Caki2 (cell line): ENCODE measurements around the gene ORAI1. TPM values are rescaled to one million over a fixed set of nuclear protein-coding genes. Genes with fewer than 3 reads are reported as not detected.
"Not testable (repeated sequence)": the region's sequence is repeated elsewhere in the genome, so short reads cannot be mapped to it uniquely, and the experiment has no call there.

Source experiments
- DNase-seq: peaks from one replicate; pipeline ENCODE4 v3.0.0-alpha.2; 2015; ENCODE audit warnings: low read depth
- in situ Hi-C: cut with HindIII; loops from 2 replicates; pipeline ENCODE4 v1.10.0; 2016; ENCODE audit warnings: low sequenced_read_pairs, low pct_unique_long_range_greater_than_20kb, mixed read lengths
- total RNA-seq: library from RNA; depleted of rRNA; stranded (reverse); fragments of >200 nt; shearing (Covaris generic); gene quantifications from 2 replicates; pipeline ENCODE4 v1.2.3, GENCODE V29; 2014; ENCODE audit warnings: low replicate concordance

Gene ORAI1
- total RNA-seq, 1 experiment from 2014 or later: 19.0 TPM

GRCh38 chr12:121600702-121601336, 25.5 kb upstream of the ORAI1 start:
- DNase-seq: no peak
- in situ Hi-C loops: no loop called here

GRCh38 chr12:121602766-121603165, 23.6 kb upstream of the ORAI1 start:
- DNase-seq: no peak
- in situ Hi-C loops: no loop called here

GRCh38 chr12:121603581-121603980, 22.7 kb upstream of the ORAI1 start:
- DNase-seq: no peak
- in situ Hi-C loops: no loop called here

GRCh38 chr12:121608301-121608700, 18.0 kb upstream of the ORAI1 start:
- no peak for DNase-seq
- in situ Hi-C loops: no loop called here

GRCh38 chr12:121610239-121611149, 15.8 kb upstream of the ORAI1 start:
- in situ Hi-C loops: no loop called here
- DNase-seq: no peak

- in situ Hi-C loops: no loop called here
- no peak for DNase-seq
Observed at GRCh38 chr12:121611306-121611705, 15.0 kb upstream of the ORAI1 start.

GRCh38 chr12:121613462-121613861, 12.9 kb upstream of the ORAI1 start:
- no peak for DNase-seq
- in situ Hi-C loops: no loop called here

- no peak for DNase-seq
- in situ Hi-C loops: no loop called here
Observed at GRCh38 chr12:121614872-121615467, 11.4 kb upstream of the ORAI1 start.

- in situ Hi-C loops: no loop called here
- no peak for DNase-seq
Observed at GRCh38 chr12:121618659-121619233, 7.6 kb upstream of the ORAI1 start.

- DNase-seq: no peak
- in situ Hi-C loops: no loop called here
Observed at GRCh38 chr12:121620333-121620891, 5.9 kb upstream of the ORAI1 start.

GRCh38 chr12:121626853-121627640, 717 bp downstream of the ORAI1 start:
- peak; percentile 84 for DNase-seq
- in situ Hi-C loops: no loop called here

GRCh38 chr12:121628037-121628436, 1.7 kb downstream of the ORAI1 start:
- in situ Hi-C loops: no loop called here
- no peak for DNase-seq

GRCh38 chr12:121628536-121628935, 2.2 kb downstream of the ORAI1 start:
- in situ Hi-C loops: no loop called here
- no peak for DNase-seq

- no peak for DNase-seq
- in situ Hi-C loops: no loop called here
Observed at GRCh38 chr12:121630791-121631355, 4.5 kb downstream of the ORAI1 start.

- in situ Hi-C loops: no loop called here
- DNase-seq: no peak
Observed at GRCh38 chr12:121632069-121632970, 6.0 kb downstream of the ORAI1 start.

GRCh38 chr12:121633833-121634196, 7.5 kb downstream of the ORAI1 start:
- DNase-seq, in situ Hi-C loops: not testable (repeated sequence)

GRCh38 chr12:121634836-121635235, 8.5 kb downstream of the ORAI1 start:
- DNase-seq: no peak
- in situ Hi-C loops: no loop called here
